Measurements from ENCODE around the gene KAT7.

The KAT7 gene

DNA sequence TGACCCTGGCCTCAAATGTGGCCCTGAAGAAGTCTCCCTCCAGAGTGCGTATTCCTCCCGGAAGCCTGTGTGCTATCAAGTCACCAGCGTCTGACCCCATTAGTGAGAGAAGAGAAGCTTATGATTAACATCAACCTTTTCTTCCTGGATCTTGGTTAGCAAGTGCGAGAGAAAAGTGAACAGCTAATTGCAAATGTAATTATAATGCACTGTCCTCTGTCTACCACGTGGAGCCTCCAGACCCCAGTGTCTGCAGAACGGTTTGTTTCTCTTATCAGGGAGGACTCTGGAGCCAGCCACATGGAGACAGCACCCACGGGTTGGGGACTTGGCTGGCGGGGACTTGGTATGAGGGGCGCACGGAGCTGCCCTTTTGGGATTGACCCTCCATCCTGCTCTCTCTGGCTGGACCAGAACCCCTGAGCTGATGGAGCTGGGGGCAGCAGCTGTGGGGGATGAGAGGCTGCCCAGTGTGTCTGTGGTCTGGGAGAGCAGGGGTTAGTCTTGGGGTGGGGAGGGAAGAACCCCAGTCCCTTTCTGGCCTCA lies 65.1 kb downstream of the KAT7 start:
- TF ChIP-seq, protein P1, sequence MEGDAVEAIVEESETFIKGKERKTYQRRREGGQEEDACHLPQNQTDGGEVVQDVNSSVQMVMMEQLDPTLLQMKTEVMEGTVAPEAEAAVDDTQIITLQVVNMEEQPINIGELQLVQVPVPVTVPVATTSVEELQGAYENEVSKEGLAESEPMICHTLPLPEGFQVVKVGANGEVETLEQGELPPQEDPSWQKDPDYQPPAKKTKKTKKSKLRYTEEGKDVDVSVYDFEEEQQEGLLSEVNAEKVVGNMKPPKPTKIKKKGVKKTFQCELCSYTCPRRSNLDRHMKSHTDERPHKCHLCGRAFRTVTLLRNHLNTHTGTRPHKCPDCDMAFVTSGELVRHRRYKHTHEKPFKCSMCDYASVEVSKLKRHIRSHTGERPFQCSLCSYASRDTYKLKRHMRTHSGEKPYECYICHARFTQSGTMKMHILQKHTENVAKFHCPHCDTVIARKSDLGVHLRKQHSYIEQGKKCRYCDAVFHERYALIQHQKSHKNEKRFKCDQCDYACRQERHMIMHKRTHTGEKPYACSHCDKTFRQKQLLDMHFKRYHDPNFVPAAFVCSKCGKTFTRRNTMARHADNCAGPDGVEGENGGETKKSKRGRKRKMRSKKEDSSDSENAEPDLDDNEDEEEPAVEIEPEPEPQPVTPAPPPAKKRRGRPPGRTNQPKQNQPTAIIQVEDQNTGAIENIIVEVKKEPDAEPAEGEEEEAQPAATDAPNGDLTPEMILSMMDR (IDR thresholded peaks at IDR 0.05; ENCODE audit: control insufficient read depth, extremely low read depth, insufficient read depth): no peak
- no peak overlapping the region for H3K4me3 ChIP-seq (ENCODE audit: low read depth, low read length)
- no peak for DNase-seq (ENCODE audit: low read depth)

DNA sequence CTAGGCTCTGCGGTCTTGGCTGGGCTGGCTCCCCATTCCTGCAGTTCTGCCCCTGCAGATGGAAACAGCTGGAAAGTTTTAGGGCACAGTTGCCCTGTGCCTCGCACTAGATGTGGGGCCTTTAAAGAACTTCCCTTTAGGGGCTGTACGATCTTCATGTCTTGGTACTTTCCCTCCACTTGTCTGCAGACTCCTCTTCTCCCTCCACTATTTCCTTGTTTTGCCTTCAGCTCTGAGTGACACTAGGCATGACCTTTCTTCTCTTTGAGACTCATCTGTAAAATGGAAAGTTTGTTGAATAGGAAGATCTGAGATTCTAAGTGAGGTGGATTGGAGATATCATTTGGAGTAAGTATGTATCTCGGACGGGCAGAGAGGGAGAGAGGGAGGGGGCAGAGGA lies 65.6 kb downstream of the KAT7 start:
- H3K4me3 ChIP-seq (ENCODE audit: low read depth, low read length): no peak overlapping the region
- DNase-seq (ENCODE audit: low read depth): no peak
- TF ChIP-seq, protein P1 (IDR thresholded peaks at IDR 0.05; ENCODE audit: control insufficient read depth, extremely low read depth, insufficient read depth): no peak

GRCh38 chr17:49858796-49859195 lies 70.3 kb downstream of the KAT7 start:
- TF ChIP-seq, protein P1 (IDR thresholded peaks at IDR 0.05; ENCODE audit: control insufficient read depth, extremely low read depth, insufficient read depth): no peak
- no peak overlapping the region for H3K4me3 ChIP-seq (ENCODE audit: low read depth, low read length)
- DNase-seq (ENCODE audit: low read depth): no peak

- DNase-seq (ENCODE audit: low read depth): no peak
- TF ChIP-seq, protein P1 (IDR thresholded peaks at IDR 0.05; ENCODE audit: control insufficient read depth, extremely low read depth, insufficient read depth): no peak
- H3K4me3 ChIP-seq (ENCODE audit: low read depth, low read length): no peak overlapping the region
These were observed 71.8 kb downstream of the KAT7 start for GRCh38 chr17:49859991-49860953.

GRCh38 chr17:49861150-49861884 lies 72.8 kb downstream of the KAT7 start:
- no peak overlapping the region for H3K4me3 ChIP-seq (ENCODE audit: low read depth, low read length)
- DNase-seq (ENCODE audit: low read depth): no peak

DNA sequence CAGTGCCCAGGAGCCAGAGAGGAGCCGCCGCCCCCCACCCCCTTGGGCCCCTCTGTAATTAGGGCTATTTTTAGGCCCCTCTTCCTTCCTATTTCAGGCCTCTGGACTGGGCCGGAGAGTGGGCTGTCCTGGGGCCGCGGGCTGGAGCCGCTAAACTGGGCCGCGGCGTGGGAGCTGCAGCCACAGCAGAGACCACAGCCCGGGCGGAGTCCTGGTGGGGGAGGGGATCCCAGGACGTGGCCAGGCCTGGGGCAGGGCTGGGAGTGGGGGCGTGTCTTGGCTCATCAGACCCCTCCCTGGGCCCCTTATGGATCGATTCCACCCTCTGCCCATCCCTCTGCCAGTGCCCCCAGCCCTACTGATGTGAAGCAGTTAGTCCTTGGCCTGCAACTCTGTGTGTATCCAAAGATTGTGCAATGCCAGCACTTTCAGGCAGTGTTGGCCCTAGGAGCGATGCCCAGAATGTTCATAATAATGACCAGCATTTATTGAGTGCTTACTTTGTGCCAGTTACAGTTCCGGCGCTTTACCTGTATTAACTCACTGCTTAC lies 74.4 kb downstream of the KAT7 start:
- no peak for DNase-seq (ENCODE audit: low read depth)
- TF ChIP-seq, protein P1 (IDR thresholded peaks at IDR 0.05; ENCODE audit: control insufficient read depth, extremely low read depth, insufficient read depth): no peak
- H3K4me3 ChIP-seq (ENCODE audit: low read depth, low read length): no peak overlapping the region

More at GRCh38 chr17:49861150-49861884, 72.8 kb downstream of the KAT7 start:
- TF ChIP-seq, protein P1 (IDR thresholded peaks at IDR 0.05; ENCODE audit: control insufficient read depth, extremely low read depth, insufficient read depth): peak; percentile 91
